HFF-Myc (cell line): Measurements from ENCODE around the gene ADRB1.

Experiments used
- DNase-seq: peaks from one replicate; pipeline ENCODE4 v3.0.0-alpha.2; 2011; ENCODE audit warnings: low read depth; ENCODE audit errors: extremely low read depth
- H3K4me3 ChIP-seq: replicated peaks from 2 replicates; pipeline ENCODE4 v1.5.1; 2011; ENCODE audit warnings: low read depth, mild to moderate bottlenecking, control low read depth, low read length
- TF ChIP-seq, protein P1 (sequence below): IDR thresholded peaks from 2 replicates; pipeline ENCODE4 v1.5.1; 2012; ENCODE audit warnings: mild to moderate bottlenecking, low read depth, low read length, control low read depth; ENCODE audit errors: missing control alignments

The ADRB1 gene

DNA sequence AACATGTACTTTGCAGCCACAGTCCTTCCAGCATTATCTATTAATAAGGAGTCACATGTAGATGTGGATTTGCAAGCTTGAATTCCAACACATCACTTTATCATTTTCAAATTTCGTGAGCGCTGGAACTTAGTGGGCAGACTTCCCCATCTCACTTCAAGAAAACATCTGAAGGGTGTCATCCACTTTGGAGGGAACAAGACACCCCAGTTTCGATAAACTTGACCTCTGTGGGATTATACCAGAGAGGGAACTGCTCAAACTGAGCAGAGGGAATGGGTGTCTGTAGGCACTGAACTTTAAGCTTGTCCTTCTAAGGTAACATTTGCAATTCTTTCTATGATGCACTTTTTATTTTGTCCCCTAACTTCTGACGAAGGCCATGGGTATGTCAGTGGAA is 27.5 kb downstream of the ADRB1 start:
- no peak overlapping the region for H3K4me3 ChIP-seq
- TF ChIP-seq, protein P1, sequence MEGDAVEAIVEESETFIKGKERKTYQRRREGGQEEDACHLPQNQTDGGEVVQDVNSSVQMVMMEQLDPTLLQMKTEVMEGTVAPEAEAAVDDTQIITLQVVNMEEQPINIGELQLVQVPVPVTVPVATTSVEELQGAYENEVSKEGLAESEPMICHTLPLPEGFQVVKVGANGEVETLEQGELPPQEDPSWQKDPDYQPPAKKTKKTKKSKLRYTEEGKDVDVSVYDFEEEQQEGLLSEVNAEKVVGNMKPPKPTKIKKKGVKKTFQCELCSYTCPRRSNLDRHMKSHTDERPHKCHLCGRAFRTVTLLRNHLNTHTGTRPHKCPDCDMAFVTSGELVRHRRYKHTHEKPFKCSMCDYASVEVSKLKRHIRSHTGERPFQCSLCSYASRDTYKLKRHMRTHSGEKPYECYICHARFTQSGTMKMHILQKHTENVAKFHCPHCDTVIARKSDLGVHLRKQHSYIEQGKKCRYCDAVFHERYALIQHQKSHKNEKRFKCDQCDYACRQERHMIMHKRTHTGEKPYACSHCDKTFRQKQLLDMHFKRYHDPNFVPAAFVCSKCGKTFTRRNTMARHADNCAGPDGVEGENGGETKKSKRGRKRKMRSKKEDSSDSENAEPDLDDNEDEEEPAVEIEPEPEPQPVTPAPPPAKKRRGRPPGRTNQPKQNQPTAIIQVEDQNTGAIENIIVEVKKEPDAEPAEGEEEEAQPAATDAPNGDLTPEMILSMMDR: no peak
- no peak for DNase-seq

DNA sequence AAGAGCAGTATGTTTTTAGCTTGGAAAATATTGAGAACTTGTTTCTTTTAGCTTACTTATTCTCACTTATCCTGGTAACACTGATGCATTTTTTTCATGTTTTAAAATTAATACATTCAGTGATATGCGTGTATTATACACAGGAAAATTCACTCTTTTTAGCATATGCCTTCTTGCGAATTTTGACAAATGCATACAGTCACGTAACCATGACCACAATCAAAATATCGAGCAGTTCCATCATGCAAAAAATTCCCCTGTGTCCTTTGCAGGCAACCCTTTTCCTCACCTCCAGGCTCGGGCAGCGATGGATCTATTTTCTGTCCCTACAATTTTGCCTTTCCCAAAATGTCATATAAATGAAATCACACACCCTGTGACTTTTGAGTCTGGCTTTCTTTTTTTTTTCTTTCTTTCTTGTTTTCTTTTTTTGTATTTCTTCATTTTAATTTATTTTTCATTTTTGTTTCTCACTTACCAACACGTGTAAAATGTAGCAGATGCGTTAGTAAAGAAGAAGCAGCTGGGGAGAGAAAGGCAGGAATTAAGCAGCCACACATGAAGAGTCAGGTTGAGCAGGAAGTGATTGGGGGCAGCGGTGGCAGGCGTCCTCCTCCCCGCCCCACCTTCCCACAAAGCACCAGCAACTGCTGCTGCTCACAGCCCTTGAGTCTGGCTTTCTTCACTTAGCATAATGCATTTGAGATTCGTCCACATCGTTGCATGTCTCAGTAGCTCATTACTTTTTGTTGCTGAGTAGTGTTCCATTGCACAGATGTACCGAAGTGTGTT is 29.9 kb downstream of the ADRB1 start:
- DNase-seq: no peak
- no peak overlapping the region for H3K4me3 ChIP-seq
- TF ChIP-seq, protein P1: no peak

DNA sequence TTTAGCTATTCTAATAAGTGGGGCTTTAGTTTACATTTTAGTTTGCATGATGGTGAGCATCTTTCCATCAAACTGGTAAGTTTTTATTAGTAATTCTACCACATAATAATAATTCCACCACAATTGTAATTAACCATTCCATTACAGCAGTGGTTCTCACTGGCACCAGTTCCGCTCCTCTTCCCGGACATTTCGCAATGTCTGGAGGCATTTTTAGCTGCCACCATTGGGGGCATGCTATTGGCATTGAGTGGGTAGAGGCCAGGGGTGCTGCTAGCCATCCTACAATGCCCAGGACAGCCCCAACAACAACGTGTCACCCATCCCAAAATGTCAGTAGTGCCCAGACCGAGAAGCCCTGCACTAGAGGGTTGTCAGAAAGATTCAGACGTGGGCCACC is 31.4 kb downstream of the ADRB1 start:
- H3K4me3 ChIP-seq: no peak overlapping the region
- DNase-seq: no peak
- TF ChIP-seq, protein P1: no peak

DNA sequence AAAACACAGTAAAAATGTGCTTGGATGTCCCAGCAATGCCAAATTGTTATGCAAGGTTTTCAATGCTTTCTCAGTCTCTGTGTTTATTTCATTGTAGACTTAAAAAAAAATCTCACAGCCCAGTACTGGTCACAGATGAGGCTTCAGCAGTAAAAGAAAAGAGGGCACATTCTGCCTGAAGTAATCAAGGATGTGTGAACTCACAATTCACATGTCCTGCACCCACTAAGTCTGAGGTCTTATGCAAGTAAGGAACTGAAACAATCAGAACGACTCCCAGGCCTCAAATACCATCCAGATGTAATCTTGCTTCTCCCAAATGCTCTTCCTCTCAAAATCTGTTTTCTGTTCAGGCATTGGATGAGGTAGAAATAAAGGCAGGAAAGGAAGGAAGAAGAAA is 33.7 kb downstream of the ADRB1 start:
- TF ChIP-seq, protein P1: no peak
- DNase-seq: no peak

DNA sequence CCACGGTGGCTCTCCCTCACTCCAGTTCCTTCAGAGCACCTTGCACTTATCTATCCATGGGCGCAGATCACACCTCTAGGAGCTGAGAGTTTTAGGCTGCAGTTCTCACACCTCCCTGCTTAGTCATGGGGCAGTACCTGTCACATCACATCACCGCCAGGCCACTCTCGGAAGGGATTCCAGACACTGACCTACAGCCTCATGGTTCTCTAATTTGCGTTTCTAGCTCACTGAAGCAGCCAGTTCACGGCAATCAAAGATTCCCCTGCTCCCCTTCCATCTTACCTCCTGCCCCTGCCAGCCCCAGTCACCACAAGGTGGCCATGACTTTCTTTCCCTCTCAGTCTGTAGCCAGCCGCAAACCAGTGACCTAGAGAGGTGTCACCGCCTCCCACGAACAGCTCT is 34.2 kb downstream of the ADRB1 start:
- no peak for DNase-seq
- H3K4me3 ChIP-seq: no peak overlapping the region
- TF ChIP-seq, protein P1: no peak

More for the DNA sequence above, 33.7 kb downstream of the ADRB1 start:
- no peak overlapping the region for H3K4me3 ChIP-seq

DNA sequence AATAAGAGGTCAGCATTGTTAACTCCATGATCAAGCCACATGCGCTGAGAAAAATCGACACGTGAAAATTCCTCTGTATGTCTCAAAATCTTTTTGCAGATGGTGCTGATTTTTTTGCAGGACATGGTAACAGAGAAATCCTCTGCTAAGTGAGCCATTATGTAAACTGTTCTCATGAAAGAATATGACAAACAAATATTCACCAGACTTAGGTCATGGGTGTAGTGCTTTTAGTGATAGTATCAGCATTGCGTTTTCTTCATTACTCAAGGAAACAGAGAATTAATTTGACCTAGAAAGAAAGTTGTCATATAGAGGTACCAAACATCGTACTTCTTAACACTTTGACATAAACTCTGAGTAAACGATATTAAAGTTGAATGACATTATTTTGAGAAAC is 34.7 kb downstream of the ADRB1 start:
- no peak overlapping the region for H3K4me3 ChIP-seq
- no peak for DNase-seq
- TF ChIP-seq, protein P1: no peak

DNA sequence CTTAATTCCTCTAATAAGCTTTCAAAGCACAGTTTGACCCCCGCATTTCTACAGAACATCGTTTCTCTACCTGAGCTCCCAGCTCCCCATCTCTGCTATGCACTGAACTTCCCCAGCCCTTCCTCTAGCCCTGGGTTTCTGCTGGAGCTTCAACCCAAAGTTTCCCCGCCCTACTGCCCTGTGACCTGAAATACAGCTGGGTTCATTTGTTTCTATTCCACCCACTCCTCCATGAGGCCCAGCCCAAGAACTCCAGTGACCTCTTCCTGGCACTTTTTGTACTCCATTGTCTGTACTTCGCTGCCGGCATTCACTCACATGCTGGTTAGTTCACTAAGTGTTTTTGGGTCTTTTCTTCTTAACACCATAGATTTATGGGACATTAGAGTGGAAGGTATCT is 35.8 kb downstream of the ADRB1 start:
- no peak overlapping the region for H3K4me3 ChIP-seq
- no peak for DNase-seq
- TF ChIP-seq, protein P1: no peak
